Mesothelial cell of epicardium (in vitro differentiated cells): ENCODE data around the gene FAIM2. TPM values are rescaled to one million over a fixed set of nuclear protein-coding genes. Genes with fewer than 3 reads are reported as not detected.

Experiments
- DNase-seq, 2 experiments: peaks; one replicate each; pipeline ENCODE4 v3.0.0; 2021; ENCODE audit warnings: low spot score in 2 of 2; ENCODE audit not compliant: unreplicated experiment in 2 of 2
- H3K27ac Mint-ChIP-seq: 2 replicates; pipeline ENCODE4 v1.8.0; 2021; ENCODE audit warnings: mixed read lengths
- H3K27me3 Mint-ChIP-seq: 2 replicates; pipeline ENCODE4 v1.8.0; 2021; ENCODE audit warnings: low read depth, mixed read lengths
- H3K36me3 Mint-ChIP-seq: 2 replicates; pipeline ENCODE4 v1.8.0; 2021; ENCODE audit warnings: mixed read lengths
- H3K4me1 Mint-ChIP-seq: 2 replicates; pipeline ENCODE4 v1.8.0; 2021; ENCODE audit warnings: mixed read lengths
- H3K4me3 Mint-ChIP-seq: 2 replicates; pipeline ENCODE4 v1.8.0; 2021; ENCODE audit warnings: mild to moderate bottlenecking, moderate library complexity, mixed read lengths
- H3K9me3 Mint-ChIP-seq: 2 replicates; pipeline ENCODE4 v1.8.0; 2021; ENCODE audit warnings: mixed read lengths
- total RNA-seq: library from RNA; stranded (reverse); gene quantifications from 3 replicates; pipeline ENCODE4 v1.2.1, GENCODE V29; 2021
- TF ChIP-seq, protein P1 (sequence below): fragments of 200-600 bp; sonication (generic); IDR thresholded peaks from one replicate; pipeline ENCODE4 v1.5.0; 2021; ENCODE audit warnings: antibody characterized with exemption; ENCODE audit not compliant: unreplicated experiment

Gene FAIM2
- total RNA-seq, 1 donor from 2014 or later: 0.13 TPM

DNA sequence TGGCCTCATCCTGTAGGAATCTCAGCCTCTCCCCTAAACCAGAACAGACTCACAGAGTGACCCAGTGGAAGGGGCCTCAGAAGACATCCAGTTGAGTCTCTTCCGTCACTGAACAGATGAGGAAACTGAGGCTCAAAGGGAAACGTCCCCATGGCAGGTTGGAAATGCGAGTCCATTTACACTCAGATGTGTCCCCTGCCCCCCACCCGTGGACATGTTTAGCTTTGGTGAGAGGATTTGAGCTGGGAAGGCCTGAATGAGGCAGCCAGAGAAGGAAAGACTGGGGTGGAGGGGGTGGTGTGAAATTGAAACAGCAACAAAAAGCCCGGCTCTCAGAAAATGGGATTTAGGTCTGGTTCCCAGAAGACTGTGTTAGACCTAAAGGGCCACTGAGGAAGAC lies 1.7 kb downstream of the FAIM2 start:
- H3K27me3 Mint-ChIP-seq: peaks cover 45% of the 10 kb centered on the region
- H3K27ac Mint-ChIP-seq: no peak overlapping the region
- no peak for DNase-seq
- H3K4me3 Mint-ChIP-seq: no peak overlapping the region
- H3K36me3 Mint-ChIP-seq: no peaks in the 10 kb centered on the region
- no peaks in the 10 kb centered on the region for H3K9me3 Mint-ChIP-seq
- peaks cover 7% of the 10 kb centered on the region for H3K4me1 Mint-ChIP-seq
- TF ChIP-seq, protein P1, sequence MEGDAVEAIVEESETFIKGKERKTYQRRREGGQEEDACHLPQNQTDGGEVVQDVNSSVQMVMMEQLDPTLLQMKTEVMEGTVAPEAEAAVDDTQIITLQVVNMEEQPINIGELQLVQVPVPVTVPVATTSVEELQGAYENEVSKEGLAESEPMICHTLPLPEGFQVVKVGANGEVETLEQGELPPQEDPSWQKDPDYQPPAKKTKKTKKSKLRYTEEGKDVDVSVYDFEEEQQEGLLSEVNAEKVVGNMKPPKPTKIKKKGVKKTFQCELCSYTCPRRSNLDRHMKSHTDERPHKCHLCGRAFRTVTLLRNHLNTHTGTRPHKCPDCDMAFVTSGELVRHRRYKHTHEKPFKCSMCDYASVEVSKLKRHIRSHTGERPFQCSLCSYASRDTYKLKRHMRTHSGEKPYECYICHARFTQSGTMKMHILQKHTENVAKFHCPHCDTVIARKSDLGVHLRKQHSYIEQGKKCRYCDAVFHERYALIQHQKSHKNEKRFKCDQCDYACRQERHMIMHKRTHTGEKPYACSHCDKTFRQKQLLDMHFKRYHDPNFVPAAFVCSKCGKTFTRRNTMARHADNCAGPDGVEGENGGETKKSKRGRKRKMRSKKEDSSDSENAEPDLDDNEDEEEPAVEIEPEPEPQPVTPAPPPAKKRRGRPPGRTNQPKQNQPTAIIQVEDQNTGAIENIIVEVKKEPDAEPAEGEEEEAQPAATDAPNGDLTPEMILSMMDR: no peak

DNA sequence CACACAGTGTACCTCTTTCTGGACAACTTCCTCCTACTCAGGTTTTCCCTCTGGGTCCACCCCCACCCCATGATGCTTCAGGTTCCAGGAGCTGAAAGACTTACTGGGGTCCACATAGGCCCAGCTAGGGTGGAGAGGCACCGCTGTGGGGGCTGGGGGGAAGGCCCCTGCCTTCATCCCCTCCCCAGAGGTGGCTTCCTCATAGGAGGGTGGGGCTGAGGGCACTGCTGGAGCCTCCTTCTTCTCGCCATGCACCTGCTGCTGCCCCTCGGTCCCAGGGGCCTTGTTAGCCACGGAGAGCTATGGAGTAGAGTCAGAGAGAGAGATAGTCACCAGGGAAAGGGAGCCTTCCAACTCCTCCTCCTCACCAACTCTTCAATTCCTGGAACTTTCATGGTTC lies 2.7 kb downstream of the FAIM2 start:
- no peak for DNase-seq
- H3K36me3 Mint-ChIP-seq: no peaks in the 10 kb centered on the region
- no peak overlapping the region for H3K27ac Mint-ChIP-seq
- H3K4me3 Mint-ChIP-seq: no peak overlapping the region
- TF ChIP-seq, protein P1: no peak
- H3K9me3 Mint-ChIP-seq: no peaks in the 10 kb centered on the region
- peaks cover 8% of the 10 kb centered on the region for H3K4me1 Mint-ChIP-seq
- H3K27me3 Mint-ChIP-seq: peaks cover 42% of the 10 kb centered on the region

DNA sequence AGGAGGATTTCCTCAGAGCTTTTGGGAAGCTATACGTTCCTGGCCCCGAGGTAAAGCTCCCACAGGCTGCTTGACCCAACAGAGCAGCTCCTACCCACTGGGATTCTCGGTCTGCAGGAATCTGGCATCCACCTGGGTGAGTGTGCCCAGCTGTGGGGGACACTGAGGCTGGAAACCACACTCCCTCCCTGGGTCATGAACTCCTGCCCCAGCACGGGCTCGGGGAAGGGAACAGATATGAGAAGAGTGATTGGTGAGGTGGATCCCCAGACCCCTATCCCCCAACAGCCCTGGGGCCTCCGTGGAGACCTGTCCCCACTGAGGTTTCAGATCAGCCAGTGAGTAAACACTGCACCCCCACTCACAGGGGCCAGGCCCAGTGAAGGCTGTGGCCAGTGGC lies 3.3 kb downstream of the FAIM2 start:
- Mint-ChIP-seq H3K4me3 (no peak overlapping the region), H3K9me3 (no peaks in the 10 kb centered on the region), H3K36me3 (no peaks in the 10 kb centered on the region), H3K27ac (no peak overlapping the region), H3K4me1 (peaks cover 11% of the 10 kb centered on the region), H3K27me3 (peaks cover 36% of the 10 kb centered on the region)
- TF ChIP-seq, protein P1: no peak
- DNase-seq: no peak

DNA sequence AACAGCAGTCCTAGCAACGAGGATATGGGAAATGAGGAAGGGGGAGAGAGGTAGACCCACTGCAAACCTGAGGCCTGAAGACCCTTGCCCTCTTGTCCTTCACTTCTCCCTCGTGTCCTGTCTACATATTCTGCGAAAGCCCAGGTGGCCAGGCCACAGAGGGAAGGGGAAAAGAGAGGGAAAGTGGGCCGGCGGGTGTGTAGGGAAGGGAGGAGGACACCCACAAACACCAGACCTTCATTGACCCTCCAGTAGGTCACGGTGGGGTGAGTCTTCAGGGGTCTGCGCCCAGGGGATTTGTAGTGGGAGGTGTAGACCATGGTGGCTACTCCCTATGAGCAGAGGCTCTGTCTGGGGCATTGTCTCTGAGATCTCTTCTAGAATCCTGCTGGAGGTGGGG lies 3.8 kb downstream of the FAIM2 start:
- Mint-ChIP-seq H3K4me1 (peaks cover 11% of the 10 kb centered on the region), H3K36me3 (no peaks in the 10 kb centered on the region), H3K27ac (no peak overlapping the region), H3K9me3 (no peaks in the 10 kb centered on the region), H3K27me3 (peaks cover 36% of the 10 kb centered on the region), H3K4me3 (no peak overlapping the region)
- no peak for DNase-seq
- TF ChIP-seq, protein P1: no peak

DNA sequence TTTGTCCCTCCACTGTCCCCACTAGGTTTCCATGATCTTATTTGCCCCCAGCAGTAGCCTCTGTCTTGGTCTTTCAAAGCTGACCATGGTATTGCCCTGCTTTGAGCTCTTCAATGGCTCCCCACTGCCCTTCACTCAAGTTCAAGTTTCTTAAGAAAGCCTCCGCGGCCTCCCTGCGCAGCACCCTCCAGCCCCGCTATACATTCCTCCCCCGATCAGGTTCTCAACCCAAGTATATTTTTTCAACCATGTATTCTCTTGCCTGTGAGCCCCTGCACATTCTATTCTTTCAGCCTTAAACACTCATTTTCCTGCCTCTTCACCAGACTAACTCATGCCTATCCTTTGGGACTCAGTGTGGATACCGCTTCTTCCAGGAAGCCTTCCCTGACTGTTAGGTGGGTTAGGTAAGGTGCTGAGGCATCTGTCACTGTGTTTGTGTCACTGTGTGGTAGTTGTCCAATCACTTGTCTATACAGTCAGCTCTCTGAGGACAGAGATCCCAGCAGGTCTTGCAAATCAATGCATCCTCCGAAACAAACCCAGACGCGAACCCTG lies 4.3 kb downstream of the FAIM2 start:
- H3K27me3 Mint-ChIP-seq: peaks cover 31% of the 10 kb centered on the region
- no peak overlapping the region for H3K4me3 Mint-ChIP-seq

More for the DNA sequence above, 4.3 kb downstream of the FAIM2 start:
- no peaks in the 10 kb centered on the region for H3K9me3 Mint-ChIP-seq
- TF ChIP-seq, protein P1: no peak
- H3K27ac Mint-ChIP-seq: no peak overlapping the region
- H3K4me1 Mint-ChIP-seq: peaks cover 12% of the 10 kb centered on the region
- no peak for DNase-seq
- H3K36me3 Mint-ChIP-seq: no peaks in the 10 kb centered on the region
